Mesothelial cell of epicardium (in vitro differentiated cells): ENCODE data around the gene ANKRD2. TPM values are rescaled to one million over a fixed set of nuclear protein-coding genes. Genes with fewer than 3 reads are reported as not detected.

Source experiments
- DNase-seq, 2 experiments: peaks; one replicate each; pipeline ENCODE4 v3.0.0; 2021; ENCODE audit warnings: low spot score in 2 of 2; ENCODE audit not compliant: unreplicated experiment in 2 of 2
- H3K27ac Mint-ChIP-seq: 2 replicates; pipeline ENCODE4 v1.8.0; 2021; ENCODE audit warnings: mixed read lengths
- H3K27me3 Mint-ChIP-seq: 2 replicates; pipeline ENCODE4 v1.8.0; 2021; ENCODE audit warnings: low read depth, mixed read lengths
- H3K36me3 Mint-ChIP-seq: 2 replicates; pipeline ENCODE4 v1.8.0; 2021; ENCODE audit warnings: mixed read lengths
- H3K4me1 Mint-ChIP-seq: 2 replicates; pipeline ENCODE4 v1.8.0; 2021; ENCODE audit warnings: mixed read lengths
- H3K4me3 Mint-ChIP-seq: 2 replicates; pipeline ENCODE4 v1.8.0; 2021; ENCODE audit warnings: mild to moderate bottlenecking, moderate library complexity, mixed read lengths
- H3K9me3 Mint-ChIP-seq: 2 replicates; pipeline ENCODE4 v1.8.0; 2021; ENCODE audit warnings: mixed read lengths
- CTCF ChIP-seq: fragments of 200-600 bp; sonication (generic); IDR thresholded peaks from one replicate; pipeline ENCODE4 v1.5.0; 2021; ENCODE audit warnings: antibody characterized with exemption; ENCODE audit not compliant: unreplicated experiment
- total RNA-seq: library from RNA; stranded (reverse); gene quantifications from 3 replicates; pipeline ENCODE4 v1.2.1, GENCODE V29; 2021

ANKRD2 gene
- total RNA-seq, 1 donor from 2014 or later: 0.20 TPM

DNA sequence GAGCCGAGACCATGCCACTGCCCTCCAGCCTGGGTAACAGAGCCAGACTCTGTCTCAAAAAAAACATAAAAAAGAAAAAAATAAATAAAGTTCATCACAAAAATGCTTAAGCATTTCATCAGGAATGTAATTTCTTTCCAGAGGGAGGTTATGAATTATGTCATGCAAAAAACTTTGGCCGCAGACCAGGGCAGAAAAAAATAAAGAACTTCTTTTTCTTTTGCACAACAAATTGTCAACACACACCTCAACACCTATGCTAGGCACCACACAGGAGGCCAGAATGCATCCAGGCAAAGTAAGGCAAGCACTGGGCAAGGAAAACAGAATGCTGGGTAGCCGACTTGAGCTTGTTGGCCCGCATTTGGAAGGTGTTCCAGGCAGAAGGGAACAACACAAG lies 20.8 kb downstream of the ANKRD2 start:
- peak overlapping the region; percentile 30 for H3K27ac Mint-ChIP-seq
- H3K4me1 Mint-ChIP-seq: peaks cover 8% of the 10 kb centered on the region
- no peak for DNase-seq
- no peaks in the 10 kb centered on the region for H3K36me3 Mint-ChIP-seq
- no peak overlapping the region for H3K4me3 Mint-ChIP-seq
- no peak for TF ChIP-seq CTCF
- H3K9me3 Mint-ChIP-seq: no peaks in the 10 kb centered on the region
- no peaks in the 10 kb centered on the region for H3K27me3 Mint-ChIP-seq

GRCh38 chr10:97596101-97597082 lies 23.8 kb downstream of the ANKRD2 start:
- no peak overlapping the region for H3K4me3 Mint-ChIP-seq
- no peaks in the 10 kb centered on the region for H3K9me3 Mint-ChIP-seq
- no peak for TF ChIP-seq CTCF
- no peaks in the 10 kb centered on the region for H3K36me3 Mint-ChIP-seq
- peaks cover 4% of the 10 kb centered on the region for H3K4me1 Mint-ChIP-seq
- H3K27me3 Mint-ChIP-seq: no peaks in the 10 kb centered on the region
- no peak overlapping the region for H3K27ac Mint-ChIP-seq
- DNase-seq: no peak

GRCh38 chr10:97597778-97598177 lies 25.2 kb downstream of the ANKRD2 start:
- Mint-ChIP-seq H3K36me3 (no peaks in the 10 kb centered on the region), H3K27me3 (no peaks in the 10 kb centered on the region), H3K4me1 (peaks cover 4% of the 10 kb centered on the region), H3K4me3 (no peak overlapping the region), H3K27ac (no peak overlapping the region), H3K9me3 (no peaks in the 10 kb centered on the region)
- no peak for DNase-seq
- TF ChIP-seq CTCF: no peak

DNA sequence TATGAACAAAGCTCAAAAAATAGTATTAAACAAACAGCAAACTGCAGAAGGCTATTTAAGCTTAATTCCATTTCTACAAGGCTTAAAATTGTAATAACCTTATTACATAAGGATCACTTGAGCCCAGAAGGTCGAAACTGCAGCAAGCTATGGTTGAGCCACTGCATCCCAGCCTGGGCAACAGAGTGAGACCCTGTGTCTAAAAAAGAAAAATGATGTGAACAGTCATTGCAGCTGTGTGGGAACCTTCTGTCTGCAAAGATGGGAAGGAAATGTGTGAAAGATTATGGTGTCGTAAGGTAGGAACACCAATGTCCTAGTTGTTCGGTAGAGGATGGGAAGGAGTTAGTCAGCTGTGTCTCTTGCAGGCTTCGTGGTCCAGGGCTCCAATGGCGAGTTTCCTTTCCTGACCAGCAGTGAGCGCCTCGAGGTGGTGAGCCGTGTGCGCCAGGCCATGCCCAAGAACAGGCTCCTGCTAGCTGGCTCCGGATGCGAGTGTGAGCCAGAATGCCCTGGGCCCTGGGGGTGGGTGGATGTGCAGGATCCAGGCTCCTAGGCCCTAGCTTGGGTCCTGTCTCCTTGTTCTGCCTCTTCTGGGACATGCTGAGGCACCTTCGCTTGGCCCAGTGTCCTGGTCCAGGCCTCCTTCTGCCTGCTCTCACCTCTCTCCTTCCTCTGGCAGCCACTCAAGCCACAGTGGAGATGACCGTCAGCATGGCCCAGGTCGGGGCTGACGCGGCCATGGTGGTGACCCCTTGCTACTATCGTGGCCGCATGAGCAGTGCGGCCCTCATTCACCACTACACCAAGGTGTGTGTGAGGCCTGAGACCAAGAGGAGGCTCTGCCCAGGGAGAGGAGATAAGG lies 26.1 kb downstream of the ANKRD2 start:
- no peaks in the 10 kb centered on the region for H3K9me3 Mint-ChIP-seq
- H3K36me3 Mint-ChIP-seq: no peaks in the 10 kb centered on the region
- DNase-seq: no peak
- H3K4me3 Mint-ChIP-seq: no peak overlapping the region
- H3K27ac Mint-ChIP-seq: no peak overlapping the region
- peaks cover under 1% of the 10 kb centered on the region for H3K4me1 Mint-ChIP-seq
- no peaks in the 10 kb centered on the region for H3K27me3 Mint-ChIP-seq
- no peak for TF ChIP-seq CTCF

DNA sequence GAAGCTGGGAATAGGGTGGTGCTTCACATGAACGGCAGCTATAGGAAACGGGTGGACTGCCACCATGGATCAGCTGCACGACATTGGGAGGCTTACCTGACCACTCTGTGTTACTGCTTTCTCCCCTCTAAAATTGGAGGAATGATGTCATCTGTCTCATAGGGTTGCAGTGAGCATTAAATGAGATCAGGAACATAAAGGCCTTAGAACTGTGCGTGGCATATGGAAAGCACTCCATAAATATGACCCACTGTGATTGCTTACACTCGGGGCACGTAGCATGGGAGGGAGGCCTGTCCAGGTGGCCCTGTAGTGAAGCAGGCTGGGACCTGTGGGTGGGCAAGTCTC lies 26.7 kb downstream of the ANKRD2 start:
- Mint-ChIP-seq H3K27ac (no peak overlapping the region), H3K9me3 (no peaks in the 10 kb centered on the region)

More for the DNA sequence above, 26.7 kb downstream of the ANKRD2 start:
- H3K4me3 Mint-ChIP-seq: no peak overlapping the region
- no peak for DNase-seq
- H3K4me1 Mint-ChIP-seq: no peaks in the 10 kb centered on the region
- H3K27me3 Mint-ChIP-seq: no peaks in the 10 kb centered on the region
- TF ChIP-seq CTCF: no peak
- no peaks in the 10 kb centered on the region for H3K36me3 Mint-ChIP-seq
